Coronary artery (tissue), 2 donors: ENCODE data around the gene CDH13.

Experiments used
- DNase-seq: peaks from one replicate; pipeline ENCODE4 v3.0.0-alpha.2; 2017; ENCODE audit warnings: low spot score
- H3K27ac ChIP-seq, 2 donors: fragments of 200-600 bp; sonication (generic); one replicate each; pipeline ENCODE4 v1.5.1; 2016 to 2019
- H3K4me3 ChIP-seq: fragments of 200-600 bp; sonication (generic); 2 replicates; pipeline ENCODE4 v1.5.1; 2016; ENCODE audit warnings: mild to moderate bottlenecking, moderate library complexity
- CTCF ChIP-seq: fragments of 200-600 bp; sonication (generic); IDR thresholded peaks from one replicate; pipeline ENCODE4 v1.5.1; 2019; ENCODE audit warnings: antibody characterized with exemption

The CDH13 gene

GRCh38 chr16:83363521-83363920 is 736.8 kb downstream of the CDH13 start:
- H3K4me3 ChIP-seq = no peak overlapping the region
- DNase-seq = no peak
- TF ChIP-seq CTCF = no peak
- H3K27ac ChIP-seq = no peak overlapping the region

GRCh38 chr16:83365166-83365565 is 738.4 kb downstream of the CDH13 start:
- Histone ChIP-seq H3K27ac (no peak overlapping the region), H3K4me3 (no peak overlapping the region)
- DNase-seq = no peak
- no peak for TF ChIP-seq CTCF

- DNase-seq = no peak
- no peak overlapping the region for H3K27ac ChIP-seq
- H3K4me3 ChIP-seq = no peak overlapping the region
- no peak for TF ChIP-seq CTCF
Measured at GRCh38 chr16:83366228-83366627, 739.5 kb downstream of the CDH13 start.

- no peak for DNase-seq
- Histone ChIP-seq H3K27ac (no peak overlapping the region), H3K4me3 (no peak overlapping the region)
- no peak for TF ChIP-seq CTCF
Measured at GRCh38 chr16:83374979-83375378, 748.2 kb downstream of the CDH13 start.

GRCh38 chr16:83389751-83390150 is 763.0 kb downstream of the CDH13 start:
- H3K4me3 ChIP-seq = no peak overlapping the region
- H3K27ac ChIP-seq = peak overlapping the region; percentile 54 to 85
- no peak for TF ChIP-seq CTCF
- DNase-seq = no peak

- no peak for TF ChIP-seq CTCF
- no peak for DNase-seq
- Histone ChIP-seq H3K4me3 (no peak overlapping the region), H3K27ac (peak overlapping the region; percentile 69 to 85)
Measured at GRCh38 chr16:83390759-83391158, 764.0 kb downstream of the CDH13 start.

GRCh38 chr16:83392743-83393142 is 766.0 kb downstream of the CDH13 start:
- no peak overlapping the region for H3K4me3 ChIP-seq
- peak overlapping the region; percentile 84 to 85 for H3K27ac ChIP-seq
- peak; percentile 77 for DNase-seq
- TF ChIP-seq CTCF = no peak
